Measurements from ENCODE around the gene INIP. TPM values are rescaled to one million over a fixed set of nuclear protein-coding genes. Genes with fewer than 3 reads are reported as not detected.

INIP gene, protein sequence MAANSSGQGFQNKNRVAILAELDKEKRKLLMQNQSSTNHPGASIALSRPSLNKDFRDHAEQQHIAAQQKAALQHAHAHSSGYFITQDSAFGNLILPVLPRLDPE
- polyA plus RNA-seq: 23.7 TPM
- long read RNA-seq, donor 1, full-length matches to known transcripts: 5 of 5 reads
- long read RNA-seq, donor 1, partial matches to known transcripts: 0 of 5 reads
- long read RNA-seq, donor 1, other reads (novel, unspliced or antisense): 0 of 5 reads
- long read RNA-seq, donor 2, full-length matches to known transcripts: 12 of 12 reads
- long read RNA-seq, donor 2, partial matches to known transcripts: 0 of 12 reads
- long read RNA-seq, donor 2, other reads (novel, unspliced or antisense): 0 of 12 reads
- long read RNA-seq, donor 3: 0 reads
- long read RNA-seq, donor 4, full-length matches to known transcripts: 1 of 1 reads
- long read RNA-seq, donor 4, partial matches to known transcripts: 0 of 1 reads
- long read RNA-seq, donor 4, other reads (novel, unspliced or antisense): 0 of 1 reads
- long read RNA-seq, donor 5, full-length matches to known transcripts: 3 of 3 reads
- long read RNA-seq, donor 5, partial matches to known transcripts: 0 of 3 reads
- long read RNA-seq, donor 5, other reads (novel, unspliced or antisense): 0 of 3 reads
- long read RNA-seq, donor 6, full-length matches to known transcripts: 6 of 6 reads
- long read RNA-seq, donor 6, partial matches to known transcripts: 0 of 6 reads
- long read RNA-seq, donor 6, other reads (novel, unspliced or antisense): 0 of 6 reads
- long read RNA-seq, donor 7, full-length matches to known transcripts: 5 of 5 reads
- long read RNA-seq, donor 7, partial matches to known transcripts: 0 of 5 reads
- long read RNA-seq, donor 7, other reads (novel, unspliced or antisense): 0 of 5 reads
- long read RNA-seq, donor 8, full-length matches to known transcripts: 12 of 12 reads
- long read RNA-seq, donor 8, partial matches to known transcripts: 0 of 12 reads
- long read RNA-seq, donor 8, other reads (novel, unspliced or antisense): 0 of 12 reads
- long read RNA-seq, donor 9, full-length matches to known transcripts: 11 of 11 reads
- long read RNA-seq, donor 9, partial matches to known transcripts: 0 of 11 reads
- long read RNA-seq, donor 9, other reads (novel, unspliced or antisense): 0 of 11 reads
- long read RNA-seq, donor 10, full-length matches to known transcripts: 9 of 9 reads
- long read RNA-seq, donor 10, partial matches to known transcripts: 0 of 9 reads
- long read RNA-seq, donor 10, other reads (novel, unspliced or antisense): 0 of 9 reads
- long read RNA-seq, donor 11, full-length matches to known transcripts: 8 of 8 reads
- long read RNA-seq, donor 11, partial matches to known transcripts: 0 of 8 reads
- long read RNA-seq, donor 11, other reads (novel, unspliced or antisense): 0 of 8 reads

DNA sequence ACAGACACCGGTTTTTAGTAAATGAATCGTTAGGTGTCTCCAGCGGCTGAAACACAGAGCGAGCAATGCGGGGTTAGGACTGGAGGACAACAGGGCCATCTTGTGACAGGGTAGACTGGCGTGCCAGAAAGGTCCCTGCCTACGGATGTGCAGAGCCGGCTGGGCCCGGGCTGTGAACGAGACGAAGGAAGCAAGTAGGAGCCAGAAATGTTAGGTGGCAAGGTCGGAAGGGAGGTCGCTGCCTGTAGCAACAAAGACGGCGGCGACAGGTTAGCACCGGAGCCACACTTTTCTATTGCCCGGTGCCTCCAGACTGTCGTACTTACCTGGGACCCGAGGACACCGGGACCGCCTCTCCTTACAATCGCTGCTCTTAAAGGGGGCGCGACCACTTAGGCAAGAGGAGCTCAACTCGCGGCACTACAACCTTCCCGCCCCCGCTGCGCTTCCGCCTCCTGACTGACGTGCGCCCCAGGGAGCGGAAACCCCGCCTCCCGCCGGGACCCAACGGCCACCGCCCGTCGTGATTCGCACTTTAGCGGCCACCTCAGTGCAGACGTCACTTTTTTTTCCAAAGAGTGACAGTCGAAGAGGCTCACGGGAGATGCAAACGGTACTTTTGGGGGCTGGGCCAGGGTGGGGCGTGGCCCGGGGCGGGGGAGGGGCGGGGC lies at the start of gene INIP:
INIP (minus strand) TSS at position 457 of the 671 bp plus-strand sequence. CDS start 1,632 bp downstream, outside the sequence.
- Histone ChIP-seq H3K36me3 (ENCODE audit: control insufficient read depth, insufficient read depth, low read length) (no peaks in the 10 kb centered on the region), H3K27me3 (ENCODE audit: control insufficient read depth, insufficient read depth, low read length) (no peaks in the 10 kb centered on the region), H3K4me1 (ENCODE audit: control insufficient read depth, insufficient read depth, low read length) (peaks cover 8% of the 10 kb centered on the region), H3K27ac (ENCODE audit: low read length) (peak within 1 kb of the TSS; percentile 96), H3K4me3 (ENCODE audit: low read length) (peak within 1 kb of the TSS; percentile 94), H3K9me3 (ENCODE audit: control insufficient read depth, low read depth, low read length) (peaks cover 1% of the 10 kb centered on the region)
- WGBS (ENCODE audit: insufficient coverage, low lambda C conversion rate): 0% methylated on average over 2 of the region's 51 CpGs
- DNase-seq: peak; percentile 98 to 99

- H3K36me3 ChIP-seq (ENCODE audit: control insufficient read depth, insufficient read depth, low read length): peaks cover 11% of the 10 kb centered on the region
- WGBS (ENCODE audit: insufficient coverage, low lambda C conversion rate): 67% methylated on average over 1 of the region's 1 CpG
- peaks cover 10% of the 10 kb centered on the region for H3K4me1 ChIP-seq (ENCODE audit: control insufficient read depth, insufficient read depth, low read length)
- peak overlapping the region; percentile 79 for H3K27ac ChIP-seq (ENCODE audit: low read length)
- no peak for DNase-seq
- H3K27me3 ChIP-seq (ENCODE audit: control insufficient read depth, insufficient read depth, low read length): no peaks in the 10 kb centered on the region
- H3K9me3 ChIP-seq (ENCODE audit: control insufficient read depth, low read depth, low read length): no peaks in the 10 kb centered on the region
- no peak overlapping the region for H3K4me3 ChIP-seq (ENCODE audit: low read length)
Measured at GRCh38 chr9:112765281-112765680, 47.4 kb upstream of the INIP start.

DNA sequence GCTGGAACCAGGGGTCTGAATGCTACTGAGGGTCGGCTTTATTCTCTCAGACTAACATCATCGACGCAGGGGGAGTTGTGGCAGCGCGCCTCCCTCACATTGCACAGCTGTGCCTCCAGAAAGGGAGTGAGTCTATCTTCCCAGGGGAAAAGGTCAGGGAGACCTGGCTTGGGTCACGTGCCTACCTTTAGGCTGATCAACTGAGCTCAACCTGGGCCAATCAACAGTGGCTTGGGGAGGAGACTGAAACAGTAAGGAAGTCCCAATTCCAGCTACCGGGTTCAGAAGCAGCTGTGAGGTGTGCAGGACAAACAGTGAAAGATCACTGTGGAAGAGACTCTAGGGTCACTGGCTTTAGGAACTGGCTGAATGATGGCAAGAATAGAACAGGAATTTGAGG lies 46.9 kb upstream of the INIP start:
- Histone ChIP-seq H3K9me3 (ENCODE audit: control insufficient read depth, low read depth, low read length) (no peaks in the 10 kb centered on the region), H3K36me3 (ENCODE audit: control insufficient read depth, insufficient read depth, low read length) (peaks cover 10% of the 10 kb centered on the region)

DNA sequence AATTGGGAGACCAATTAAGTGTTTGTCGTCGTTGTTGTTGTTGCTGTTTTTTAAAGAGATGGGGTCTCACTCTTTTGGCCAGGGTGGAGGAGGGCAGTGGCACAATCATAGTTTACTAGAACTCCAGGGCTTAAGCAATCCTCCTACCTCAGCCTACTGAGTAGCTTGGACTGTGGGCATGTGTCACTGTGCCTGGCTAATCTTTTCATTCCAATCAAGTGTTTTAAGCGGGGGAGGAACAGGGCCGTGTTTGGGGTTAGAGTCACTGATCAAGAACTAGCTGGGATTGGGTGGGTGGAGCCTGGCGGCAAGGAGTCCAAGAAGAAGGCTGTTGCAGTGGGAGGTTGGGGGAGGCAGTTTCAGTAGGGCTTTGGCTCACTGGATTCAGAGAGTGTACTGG lies 46.4 kb upstream of the INIP start:
- H3K4me3 ChIP-seq (ENCODE audit: low read length): no peak overlapping the region
- H3K9me3 ChIP-seq (ENCODE audit: control insufficient read depth, low read depth, low read length): no peaks in the 10 kb centered on the region
- H3K36me3 ChIP-seq (ENCODE audit: control insufficient read depth, insufficient read depth, low read length): peaks cover 6% of the 10 kb centered on the region
- WGBS (ENCODE audit: insufficient coverage, low lambda C conversion rate): no CpG with 5 or more reads among the region's 5 CpGs
- DNase-seq: peak in 1 of 2 donors; percentile 63
- peaks cover 10% of the 10 kb centered on the region for H3K4me1 ChIP-seq (ENCODE audit: control insufficient read depth, insufficient read depth, low read length)
- no peaks in the 10 kb centered on the region for H3K27me3 ChIP-seq (ENCODE audit: control insufficient read depth, insufficient read depth, low read length)
- peak overlapping the region; percentile 79 for H3K27ac ChIP-seq (ENCODE audit: low read length)

More for the DNA sequence above, 46.9 kb upstream of the INIP start:
- no peaks in the 10 kb centered on the region for H3K27me3 ChIP-seq (ENCODE audit: control insufficient read depth, insufficient read depth, low read length)
- no CpG with 5 or more reads among the region's 7 CpGs for WGBS (ENCODE audit: insufficient coverage, low lambda C conversion rate)
- no peak overlapping the region for H3K4me3 ChIP-seq (ENCODE audit: low read length)
- DNase-seq: peak; percentile 72 to 90
- H3K27ac ChIP-seq (ENCODE audit: low read length): peak overlapping the region; percentile 79
- H3K4me1 ChIP-seq (ENCODE audit: control insufficient read depth, insufficient read depth, low read length): peaks cover 10% of the 10 kb centered on the region

DNA sequence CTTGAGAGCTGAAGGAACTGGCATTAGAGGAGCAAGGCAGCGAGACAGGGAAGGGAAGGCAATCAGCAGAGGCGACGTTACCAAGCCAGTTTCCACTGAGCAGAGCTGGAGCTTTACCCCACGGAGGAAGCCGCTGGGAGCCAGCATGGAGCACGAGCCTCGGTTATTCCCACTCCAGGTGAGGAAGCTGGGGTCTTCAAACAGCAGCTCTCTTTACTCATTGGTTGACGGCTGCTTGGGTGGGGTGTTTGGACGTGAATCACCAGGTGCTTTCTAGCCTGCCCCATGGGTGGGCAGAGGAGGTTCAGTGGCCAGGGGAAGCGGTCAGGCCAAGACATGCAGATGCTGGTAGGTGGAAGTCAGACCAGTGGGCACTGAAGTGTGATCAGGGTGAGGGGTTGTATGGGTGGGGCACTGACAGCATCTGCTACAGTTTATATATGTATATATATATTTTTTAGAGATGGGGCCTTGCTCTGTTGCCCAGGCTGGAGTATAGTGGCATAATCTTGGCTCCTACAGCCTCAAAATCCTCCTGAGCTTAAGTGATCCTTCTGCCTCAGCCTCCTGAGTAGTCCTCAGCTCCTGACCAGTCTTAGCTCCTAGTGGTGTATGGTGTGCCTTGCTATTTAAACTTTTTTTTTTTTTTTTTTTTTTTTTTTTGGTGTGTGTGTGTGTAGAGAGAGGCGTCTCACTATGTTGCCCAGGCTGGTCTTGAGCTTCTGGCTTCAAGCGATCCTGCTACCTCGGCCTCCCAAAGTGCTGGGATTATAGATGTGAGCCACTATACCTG lies 45.0 kb upstream of the INIP start:
- DNase-seq: no peak
- Histone ChIP-seq H3K36me3 (ENCODE audit: control insufficient read depth, insufficient read depth, low read length) (peaks cover 2% of the 10 kb centered on the region), H3K27me3 (ENCODE audit: control insufficient read depth, insufficient read depth, low read length) (no peaks in the 10 kb centered on the region), H3K9me3 (ENCODE audit: control insufficient read depth, low read depth, low read length) (no peaks in the 10 kb centered on the region), H3K4me1 (ENCODE audit: control insufficient read depth, insufficient read depth, low read length) (peaks cover 10% of the 10 kb centered on the region), H3K4me3 (ENCODE audit: low read length) (no peak overlapping the region), H3K27ac (ENCODE audit: low read length) (no peak overlapping the region)
- WGBS (ENCODE audit: insufficient coverage, low lambda C conversion rate): no CpG with 5 or more reads among the region's 13 CpGs

- H3K36me3 ChIP-seq (ENCODE audit: control insufficient read depth, insufficient read depth, low read length): peaks cover 2% of the 10 kb centered on the region
- no peaks in the 10 kb centered on the region for H3K27me3 ChIP-seq (ENCODE audit: control insufficient read depth, insufficient read depth, low read length)
- H3K27ac ChIP-seq (ENCODE audit: low read length): no peak overlapping the region
- no CpG with 5 or more reads among the region's 12 CpGs for WGBS (ENCODE audit: insufficient coverage, low lambda C conversion rate)
- no peak overlapping the region for H3K4me3 ChIP-seq (ENCODE audit: low read length)
- no peak for DNase-seq
- H3K9me3 ChIP-seq (ENCODE audit: control insufficient read depth, low read depth, low read length): no peaks in the 10 kb centered on the region
- peaks cover 10% of the 10 kb centered on the region for H3K4me1 ChIP-seq (ENCODE audit: control insufficient read depth, insufficient read depth, low read length)
Measured at GRCh38 chr9:112761912-112762655, 44.2 kb upstream of the INIP start.

DNA sequence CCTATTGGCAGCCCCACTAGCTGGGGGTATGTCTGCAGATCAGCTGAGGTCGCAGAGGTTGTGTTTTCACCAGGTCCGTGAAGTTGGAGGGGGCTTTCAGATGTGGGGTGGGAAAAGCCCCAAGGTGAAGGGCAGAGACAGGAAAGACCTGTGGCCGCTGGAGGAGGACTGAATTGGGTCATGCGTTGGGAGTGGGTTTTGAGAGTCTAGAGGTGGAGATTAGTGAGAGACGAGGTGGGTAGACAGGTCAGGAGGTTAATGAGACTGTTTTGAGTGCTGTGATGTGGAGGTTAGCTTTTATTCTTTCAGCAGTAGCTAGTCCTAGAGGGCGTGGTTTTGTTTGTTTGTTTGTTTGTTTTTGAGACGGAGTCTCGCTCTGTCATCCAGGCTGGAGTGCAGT lies 42.9 kb upstream of the INIP start:
- no peaks in the 10 kb centered on the region for H3K27me3 ChIP-seq (ENCODE audit: control insufficient read depth, insufficient read depth, low read length)
- no peaks in the 10 kb centered on the region for H3K9me3 ChIP-seq (ENCODE audit: control insufficient read depth, low read depth, low read length)
- H3K36me3 ChIP-seq (ENCODE audit: control insufficient read depth, insufficient read depth, low read length): peaks cover 2% of the 10 kb centered on the region
- no peak overlapping the region for H3K4me3 ChIP-seq (ENCODE audit: low read length)
- DNase-seq: no peak
- WGBS (ENCODE audit: insufficient coverage, low lambda C conversion rate): 100% methylated on average over 1 of the region's 8 CpGs
- peaks cover 17% of the 10 kb centered on the region for H3K4me1 ChIP-seq (ENCODE audit: control insufficient read depth, insufficient read depth, low read length)
- no peak overlapping the region for H3K27ac ChIP-seq (ENCODE audit: low read length)

GRCh38 chr9:112757940-112758339 lies 40.0 kb upstream of the INIP start:
- 100% methylated on average over 1 of the region's 2 CpGs for WGBS (ENCODE audit: insufficient coverage, low lambda C conversion rate)
- Histone ChIP-seq H3K9me3 (ENCODE audit: control insufficient read depth, low read depth, low read length) (no peaks in the 10 kb centered on the region), H3K4me3 (ENCODE audit: low read length) (no peak overlapping the region), H3K36me3 (ENCODE audit: control insufficient read depth, insufficient read depth, low read length) (peaks cover 5% of the 10 kb centered on the region), H3K27me3 (ENCODE audit: control insufficient read depth, insufficient read depth, low read length) (no peaks in the 10 kb centered on the region), H3K4me1 (ENCODE audit: control insufficient read depth, insufficient read depth, low read length) (peaks cover 29% of the 10 kb centered on the region), H3K27ac (ENCODE audit: low read length) (no peak overlapping the region)
- no peak for DNase-seq
